Measurements from ENCODE around the gene HDAC4. TPM values are rescaled to one million over a fixed set of nuclear protein-coding genes. Genes with fewer than 3 reads are reported as not detected.

Gene HDAC4
- total RNA-seq, 4 donors from 2014 or later: 51.4 to 107 (median 70.8) TPM

DNA sequence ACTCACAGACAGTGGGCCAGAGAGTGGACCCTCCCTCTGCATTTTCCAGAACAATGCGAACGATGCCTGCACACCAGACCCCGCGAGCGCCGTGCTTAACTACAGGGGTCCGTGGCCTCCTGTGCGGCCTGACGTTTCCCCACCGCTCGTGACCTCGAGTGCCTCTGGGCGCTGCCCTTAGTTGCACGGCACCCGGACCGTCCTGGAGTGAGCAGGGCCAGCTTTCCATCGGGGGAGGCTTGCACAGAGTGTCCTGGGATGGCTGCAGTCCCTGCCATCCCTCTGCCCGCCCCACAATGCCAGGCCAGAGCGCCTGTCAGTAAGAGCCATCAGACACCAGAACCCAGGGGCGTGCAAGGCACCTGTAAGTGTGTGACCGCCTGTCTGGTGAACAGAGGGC is 335.9 kb downstream of the HDAC4 start:
- Histone ChIP-seq H3K4me3 (no peak overlapping the region), H3K27me3 (no peaks in the 10 kb centered on the region), H3K9me3 (no peaks in the 10 kb centered on the region), H3K27ac (no peak overlapping the region), H3K4me1 (no peaks in the 10 kb centered on the region), H3K36me3 (peaks cover 78% of the 10 kb centered on the region)
- DNase-seq (ENCODE audit: low spot score in 2 of 2): no peak
- TF ChIP-seq POLR2AphosphoS5 (IDR thresholded peaks at IDR 0.05) (no peak), EP300 (IDR thresholded peaks at IDR 0.05) (no peak), POLR2A (IDR thresholded peaks at IDR 0.05) (no peak)
- TF ChIP-seq, protein P1, sequence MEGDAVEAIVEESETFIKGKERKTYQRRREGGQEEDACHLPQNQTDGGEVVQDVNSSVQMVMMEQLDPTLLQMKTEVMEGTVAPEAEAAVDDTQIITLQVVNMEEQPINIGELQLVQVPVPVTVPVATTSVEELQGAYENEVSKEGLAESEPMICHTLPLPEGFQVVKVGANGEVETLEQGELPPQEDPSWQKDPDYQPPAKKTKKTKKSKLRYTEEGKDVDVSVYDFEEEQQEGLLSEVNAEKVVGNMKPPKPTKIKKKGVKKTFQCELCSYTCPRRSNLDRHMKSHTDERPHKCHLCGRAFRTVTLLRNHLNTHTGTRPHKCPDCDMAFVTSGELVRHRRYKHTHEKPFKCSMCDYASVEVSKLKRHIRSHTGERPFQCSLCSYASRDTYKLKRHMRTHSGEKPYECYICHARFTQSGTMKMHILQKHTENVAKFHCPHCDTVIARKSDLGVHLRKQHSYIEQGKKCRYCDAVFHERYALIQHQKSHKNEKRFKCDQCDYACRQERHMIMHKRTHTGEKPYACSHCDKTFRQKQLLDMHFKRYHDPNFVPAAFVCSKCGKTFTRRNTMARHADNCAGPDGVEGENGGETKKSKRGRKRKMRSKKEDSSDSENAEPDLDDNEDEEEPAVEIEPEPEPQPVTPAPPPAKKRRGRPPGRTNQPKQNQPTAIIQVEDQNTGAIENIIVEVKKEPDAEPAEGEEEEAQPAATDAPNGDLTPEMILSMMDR (IDR thresholded peaks at IDR 0.05): no peak
- WGBS: 88% methylated on average over 6 of the region's 21 CpGs

- 90% methylated on average over 8 of the region's 12 CpGs for WGBS
Observed at GRCh38 chr2:239064253-239064652, 336.6 kb downstream of the HDAC4 start.

GRCh38 chr2:239062743-239063142 is 338.1 kb downstream of the HDAC4 start:
- no peaks in the 10 kb centered on the region for H3K4me1 ChIP-seq
- DNase-seq (ENCODE audit: low spot score in 2 of 2): no peak
- no peak overlapping the region for H3K27ac ChIP-seq
- H3K4me3 ChIP-seq: no peak overlapping the region
- TF ChIP-seq POLR2A (IDR thresholded peaks at IDR 0.05) (no peak), POLR2AphosphoS5 (IDR thresholded peaks at IDR 0.05) (no peak), EP300 (IDR thresholded peaks at IDR 0.05) (no peak)
- TF ChIP-seq, protein P1 (IDR thresholded peaks at IDR 0.05): no peak
- H3K27me3 ChIP-seq: no peaks in the 10 kb centered on the region
- peaks cover 82% of the 10 kb centered on the region for H3K36me3 ChIP-seq
- H3K9me3 ChIP-seq: no peaks in the 10 kb centered on the region
- WGBS: 91% methylated on average over 14 of the region's 14 CpGs

More at GRCh38 chr2:239064253-239064652, 336.6 kb downstream of the HDAC4 start:
- no peak for TF ChIP-seq POLR2AphosphoS5 (IDR thresholded peaks at IDR 0.05)
- TF ChIP-seq, protein P1 (IDR thresholded peaks at IDR 0.05): no peak
- TF ChIP-seq EP300 (IDR thresholded peaks at IDR 0.05): no peak
- TF ChIP-seq POLR2A (IDR thresholded peaks at IDR 0.05): no peak
- no peaks in the 10 kb centered on the region for H3K27me3 ChIP-seq
- no peaks in the 10 kb centered on the region for H3K9me3 ChIP-seq
- H3K27ac ChIP-seq: no peak overlapping the region
- DNase-seq (ENCODE audit: low spot score in 2 of 2): no peak
- H3K4me1 ChIP-seq: no peaks in the 10 kb centered on the region
- H3K4me3 ChIP-seq: no peak overlapping the region
- peaks cover 83% of the 10 kb centered on the region for H3K36me3 ChIP-seq

GRCh38 chr2:239061824-239062570 is 338.8 kb downstream of the HDAC4 start:
- H3K27ac ChIP-seq: no peak overlapping the region
- no peaks in the 10 kb centered on the region for H3K4me1 ChIP-seq
- no peaks in the 10 kb centered on the region for H3K27me3 ChIP-seq
- H3K9me3 ChIP-seq: no peaks in the 10 kb centered on the region
- no peak for TF ChIP-seq POLR2AphosphoS5 (IDR thresholded peaks at IDR 0.05)
- no peak for TF ChIP-seq EP300 (IDR thresholded peaks at IDR 0.05)
- no peak for TF ChIP-seq POLR2A (IDR thresholded peaks at IDR 0.05)
- TF ChIP-seq, protein P1 (IDR thresholded peaks at IDR 0.05): no peak
- no peak overlapping the region for H3K4me3 ChIP-seq
- WGBS: 84% methylated on average over 23 of the region's 30 CpGs
- DNase-seq (ENCODE audit: low spot score in 2 of 2): no peak
- H3K36me3 ChIP-seq: peaks cover 75% of the 10 kb centered on the region

DNA sequence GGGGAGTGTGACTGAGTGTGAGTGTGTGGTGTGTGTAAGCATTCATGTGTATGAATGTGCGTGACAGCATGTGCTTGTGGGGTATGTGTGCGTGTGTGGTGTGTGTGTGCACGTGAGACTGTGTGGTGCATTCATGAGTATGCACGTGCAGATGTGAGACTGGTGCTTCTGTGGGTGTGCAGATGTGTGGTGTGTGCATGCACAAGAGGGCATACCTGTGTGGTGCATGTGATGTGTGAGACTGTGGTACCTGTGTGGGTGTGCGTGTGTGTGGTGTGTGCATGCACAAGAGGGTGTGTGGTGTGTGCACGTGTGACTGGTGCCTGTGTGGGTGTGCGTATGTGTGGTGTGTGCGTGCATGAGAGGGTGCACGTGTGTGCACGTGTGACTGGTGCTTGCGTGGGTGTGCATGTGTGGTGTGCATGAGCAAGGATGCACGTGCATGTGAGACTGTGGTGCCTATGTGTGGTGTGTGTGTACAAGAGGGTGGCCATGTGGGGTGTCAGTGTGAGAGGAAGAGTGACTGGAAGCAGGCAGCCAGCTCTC is 339.6 kb downstream of the HDAC4 start:
- Histone ChIP-seq H3K36me3 (peaks cover 74% of the 10 kb centered on the region), H3K4me1 (no peaks in the 10 kb centered on the region)
- WGBS: 87% methylated on average over 12 of the region's 12 CpGs

More for the DNA sequence above, 339.6 kb downstream of the HDAC4 start:
- no peaks in the 10 kb centered on the region for H3K27me3 ChIP-seq
- no peak for DNase-seq (ENCODE audit: low spot score in 2 of 2)
- H3K27ac ChIP-seq: no peak overlapping the region
- no peaks in the 10 kb centered on the region for H3K9me3 ChIP-seq
- H3K4me3 ChIP-seq: no peak overlapping the region
- TF ChIP-seq, protein P1 (IDR thresholded peaks at IDR 0.05): no peak
- TF ChIP-seq POLR2AphosphoS5 (IDR thresholded peaks at IDR 0.05) (no peak), EP300 (IDR thresholded peaks at IDR 0.05) (no peak), POLR2A (IDR thresholded peaks at IDR 0.05) (no peak)
